HG02884 (cell line): Measurements from ENCODE around the gene CMIP.
"Not testable (repeated sequence)": the region's sequence is repeated elsewhere in the genome, so short reads cannot be mapped to it uniquely, and the experiment has no call there.

Experiments used
- ATAC-seq: cut with Tn5 transposase; IDR thresholded peaks from one replicate; pipeline ENCODE4 v1.9.1; 2021; ENCODE audit warnings: mild to moderate bottlenecking, moderate library complexity; ENCODE audit not compliant: unreplicated experiment

Gene CMIP

DNA sequence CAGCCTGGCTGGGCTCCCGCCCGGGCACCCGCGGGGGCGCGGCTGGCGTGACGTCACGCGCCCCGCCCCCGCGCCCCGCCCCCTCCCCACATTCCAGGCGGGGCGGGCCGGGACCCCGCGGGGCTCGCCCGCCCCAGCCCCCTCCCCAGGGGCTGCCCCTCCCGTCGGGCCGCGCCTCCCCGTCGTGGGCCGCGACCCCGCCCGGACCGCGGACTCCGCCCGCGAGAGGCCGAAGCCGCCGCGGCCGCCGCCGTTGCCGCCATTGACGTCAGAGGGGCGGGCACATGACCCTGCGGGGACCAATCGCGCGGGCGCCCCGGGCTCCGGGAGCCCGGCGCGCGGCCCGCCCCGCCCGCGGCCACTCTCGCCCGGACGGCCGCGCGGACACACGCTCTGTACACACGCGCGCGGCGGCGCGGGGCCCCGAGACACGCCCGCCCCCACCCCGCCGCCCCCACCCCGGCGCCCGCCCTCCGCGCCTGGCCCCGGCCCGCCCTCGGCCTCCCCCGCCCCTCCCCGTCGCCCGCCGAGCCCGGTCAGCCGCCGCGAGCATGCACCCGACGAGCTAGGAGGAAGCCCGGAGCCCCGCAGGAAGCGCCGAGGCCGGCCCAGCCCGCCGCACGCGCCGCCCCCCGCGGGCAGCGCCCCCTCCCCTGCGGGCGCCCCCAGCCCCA is at the start of gene CMIP:
Gene CMIP, plus strand, starts transcription at position 361 of the 674 bp plus-strand sequence.
- peak; percentile 84 for ATAC-seq

DNA sequence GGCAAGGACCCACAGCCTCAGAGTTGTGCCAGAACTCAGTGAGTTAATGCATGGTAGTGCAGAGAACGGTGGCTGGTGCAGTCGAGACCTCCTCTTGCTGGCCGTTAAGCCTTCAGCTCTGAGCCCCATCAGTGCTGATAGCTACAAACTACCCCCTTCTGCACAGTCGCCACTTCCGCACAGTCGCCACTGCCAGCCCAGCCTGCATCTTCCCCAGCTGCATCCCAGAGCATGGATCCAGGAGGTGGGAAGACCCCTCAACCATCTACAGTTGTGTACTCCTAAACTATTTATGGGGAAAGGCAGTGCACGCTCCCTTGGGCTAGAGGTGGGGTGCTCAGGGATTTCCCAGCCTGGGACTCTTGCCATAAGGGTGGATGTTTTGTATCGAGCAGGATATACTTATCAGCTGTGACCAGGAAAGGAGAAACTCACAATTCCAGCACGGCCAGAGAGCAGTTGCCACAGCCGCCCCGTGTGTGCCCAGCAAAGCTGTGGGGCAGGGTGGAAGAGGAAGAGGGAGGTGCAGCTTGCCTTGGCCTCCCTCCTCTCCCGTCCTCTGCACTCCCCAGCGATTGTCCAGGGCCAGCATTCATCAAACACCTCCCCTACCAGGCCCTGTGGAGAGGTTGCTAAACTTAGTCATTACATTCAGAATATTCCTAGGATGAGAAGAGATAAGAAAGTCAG is 49.5 kb upstream of the CMIP start:
- no peak for ATAC-seq

DNA sequence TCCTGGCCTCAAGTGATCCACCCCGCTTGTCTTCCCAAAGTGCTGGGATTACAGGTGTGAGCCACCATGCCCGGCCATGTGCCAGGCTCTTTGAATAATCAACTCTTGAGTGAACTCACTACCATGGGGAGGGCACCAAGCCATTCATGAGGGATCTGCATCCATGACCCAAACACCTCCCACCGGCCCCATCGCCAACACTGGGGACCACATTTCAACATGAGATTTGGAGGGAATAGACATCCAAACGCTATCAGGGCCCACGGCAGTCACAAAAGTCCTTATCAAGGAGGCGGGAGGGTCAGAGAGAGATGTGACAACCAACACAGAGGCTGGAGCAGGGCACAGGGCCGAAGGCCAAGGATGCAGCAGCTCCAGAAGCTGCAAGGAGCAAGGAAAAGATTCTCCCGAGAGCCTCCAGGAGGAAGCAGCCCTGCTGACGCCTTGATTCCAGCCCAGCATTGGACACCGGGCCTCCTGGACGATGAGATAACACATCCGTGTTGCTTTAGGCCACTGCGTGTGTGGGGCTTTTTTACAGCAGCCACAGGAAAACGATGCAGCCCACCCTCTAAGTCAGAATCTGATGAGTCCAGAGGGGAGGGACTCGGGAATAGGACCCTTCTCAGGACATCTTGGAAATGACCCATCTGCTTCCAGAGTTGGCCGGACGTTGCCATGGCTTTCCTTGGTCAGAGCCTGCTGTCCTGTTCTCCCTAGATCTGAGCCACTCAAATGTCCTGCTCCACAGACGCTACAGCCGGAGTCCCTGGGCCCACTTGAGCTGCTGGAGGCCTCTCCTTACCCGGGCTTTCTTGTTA is 47.3 kb upstream of the CMIP start:
- ATAC-seq, result no peak

DNA sequence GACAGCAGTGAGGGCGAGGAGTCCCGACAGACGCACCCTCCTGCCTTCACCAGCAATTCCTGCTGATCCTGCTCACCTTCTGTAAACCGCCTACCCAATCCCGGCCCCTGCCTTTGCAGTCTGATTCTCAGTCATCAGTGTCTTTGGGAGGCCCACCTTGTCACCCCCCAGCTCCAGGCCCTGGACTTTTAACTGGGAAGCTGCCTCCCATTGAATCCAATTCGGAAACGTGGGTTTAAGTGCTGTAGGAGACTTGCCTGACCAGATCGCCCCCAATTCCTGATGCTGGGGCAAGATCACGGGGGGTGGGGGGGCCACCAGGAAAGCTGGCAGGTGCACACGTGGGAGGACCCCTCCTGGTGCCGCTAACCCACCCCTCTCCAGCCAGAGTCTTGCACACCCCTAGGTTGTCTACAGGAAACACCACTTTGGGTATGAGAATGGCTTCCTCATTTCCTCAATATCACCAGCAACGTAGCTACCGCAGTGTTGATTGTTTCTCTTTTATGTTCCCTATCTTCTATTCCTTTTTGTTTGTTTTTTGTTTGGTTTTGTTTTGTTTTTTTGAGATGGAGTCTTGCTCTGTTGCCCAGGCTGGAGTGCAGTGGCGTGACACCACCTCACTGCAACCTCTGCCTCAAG is 46.6 kb upstream of the CMIP start:
- ATAC-seq, result no peak

- no peak for ATAC-seq
Observed at GRCh38 chr16:81399909-81400308, 44.7 kb upstream of the CMIP start.

DNA sequence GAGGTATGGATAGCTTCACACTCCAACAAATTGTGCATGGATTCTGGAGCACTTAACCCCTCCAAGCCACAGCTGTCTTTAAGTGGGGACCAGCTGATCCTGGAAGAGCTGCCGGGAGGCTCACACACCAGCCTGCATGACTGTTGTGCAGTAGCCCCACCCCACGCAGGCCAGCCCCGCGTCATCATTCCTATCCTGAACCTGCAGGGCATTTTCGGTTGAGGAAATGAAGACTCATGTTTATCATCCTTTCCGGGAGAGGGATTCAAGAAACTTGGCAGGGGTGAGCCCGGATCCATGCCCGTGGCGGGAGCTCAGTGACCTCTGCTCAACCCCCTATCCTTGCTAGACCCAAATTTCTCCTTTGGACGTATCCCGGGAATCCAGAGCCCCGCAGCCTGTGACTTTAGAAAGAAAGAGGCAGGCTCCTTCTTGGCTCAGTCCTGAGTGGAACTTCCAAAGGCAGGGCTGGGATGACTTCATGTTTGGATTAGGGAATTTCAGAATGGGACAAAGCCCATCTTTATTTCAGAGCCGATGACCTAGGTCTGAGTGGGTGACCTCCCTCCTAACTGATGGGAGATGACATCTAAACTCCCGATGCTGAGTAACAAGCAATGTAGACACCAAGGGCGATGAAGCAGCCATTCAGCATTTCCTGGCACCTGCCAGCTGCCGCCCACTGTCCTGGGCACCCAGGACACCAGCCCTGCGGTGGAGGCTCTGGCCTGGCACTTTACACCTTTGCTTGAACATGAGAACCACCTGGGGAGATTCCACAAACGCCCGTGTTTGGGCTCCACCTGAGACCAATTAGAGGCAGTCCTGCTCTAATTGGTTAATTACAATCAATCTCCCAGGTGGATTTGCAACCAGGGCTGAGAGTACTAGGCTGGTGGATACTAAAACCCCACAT is 43.3 kb upstream of the CMIP start:
- no peak for ATAC-seq

GRCh38 chr16:81403208-81403600 is 41.4 kb upstream of the CMIP start:
- ATAC-seq, result no peak

GRCh38 chr16:81403601-81404391 is 40.8 kb upstream of the CMIP start:
- ATAC-seq, result peak; percentile 57

GRCh38 chr16:81405002-81405401 is 39.6 kb upstream of the CMIP start:
- ATAC-seq, result not testable (repeated sequence)

DNA sequence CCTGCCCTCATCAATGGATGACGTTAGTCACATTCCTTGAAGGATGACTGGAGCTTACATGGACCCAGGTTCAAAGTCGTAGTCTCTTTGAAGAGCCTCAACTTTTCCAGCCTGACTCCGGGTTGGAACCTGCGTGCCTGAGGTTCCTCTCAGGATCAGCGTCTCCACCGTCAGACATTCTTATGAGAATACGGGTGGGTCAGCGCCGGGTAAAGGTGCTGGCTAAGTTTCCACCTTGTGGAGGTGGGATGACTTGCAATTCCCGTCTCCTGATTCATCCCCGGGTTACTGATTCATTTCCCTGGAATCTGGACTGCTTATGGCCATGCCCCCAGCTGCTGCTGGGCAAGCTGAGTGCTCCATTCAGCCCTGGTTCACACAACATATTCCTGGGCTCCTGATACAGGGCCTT is 38.9 kb upstream of the CMIP start:
- no peak for ATAC-seq

DNA sequence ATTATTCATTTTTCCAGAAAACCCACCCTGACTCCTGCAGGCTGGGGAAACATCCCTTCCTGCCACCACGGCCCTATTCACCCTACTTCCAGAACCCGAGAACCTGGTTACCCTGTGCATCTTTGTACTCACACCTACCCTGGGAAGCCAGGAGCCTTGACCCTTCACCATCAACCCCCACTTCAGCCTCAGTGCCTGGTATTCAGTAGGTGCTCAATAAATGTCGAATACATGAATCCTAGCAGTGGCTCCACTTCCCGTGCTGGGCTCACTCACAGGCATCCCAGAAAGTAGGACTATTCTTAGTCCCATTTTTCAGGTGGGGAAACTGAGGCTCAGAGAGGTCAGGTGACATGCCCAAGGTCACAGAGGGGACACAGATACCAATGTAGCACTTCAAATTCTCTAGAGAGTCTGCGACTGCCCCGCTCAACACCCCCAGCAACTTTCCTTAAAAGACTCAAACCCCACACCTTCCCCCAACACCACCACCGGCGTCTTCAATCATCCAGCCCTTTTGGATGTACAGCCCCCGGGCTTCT is 36.1 kb upstream of the CMIP start:
- no peak for ATAC-seq

- ATAC-seq, result no peak
Observed at GRCh38 chr16:81409016-81409556, 35.5 kb upstream of the CMIP start.

DNA sequence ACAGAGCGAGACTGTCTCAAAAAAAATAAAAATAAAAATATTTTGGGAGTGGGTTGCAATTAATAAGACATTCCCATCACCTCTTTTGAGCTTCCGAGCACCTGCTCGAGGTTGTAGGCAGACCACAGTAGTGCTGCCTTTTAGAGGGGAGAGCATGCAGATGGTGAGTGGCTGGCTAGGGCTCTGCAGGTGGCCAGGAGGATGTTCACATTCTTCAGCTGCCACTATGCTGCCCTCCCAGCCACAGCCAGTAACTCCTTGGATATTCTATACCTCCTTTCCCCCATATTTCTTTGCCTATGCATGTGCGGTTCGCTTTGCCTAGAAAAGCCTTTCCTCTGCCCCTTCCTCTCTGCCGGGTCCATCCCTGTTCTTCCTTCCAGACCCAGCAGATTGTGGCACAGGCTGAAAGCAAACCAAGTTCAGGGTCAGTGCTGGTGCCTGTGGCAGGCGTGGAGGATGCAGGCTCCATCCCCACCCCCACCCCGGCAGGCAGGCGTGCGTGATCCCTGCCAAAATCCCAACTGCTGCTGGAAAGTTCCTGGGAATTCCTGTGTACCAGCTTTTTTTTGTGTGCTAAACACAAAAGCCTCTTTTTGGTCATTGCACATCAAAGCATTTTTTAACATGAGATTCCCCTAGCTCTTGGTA is 33.8 kb upstream of the CMIP start:
- no peak for ATAC-seq

GRCh38 chr16:81413245-81413990 is 31.2 kb upstream of the CMIP start:
- ATAC-seq, result no peak

DNA sequence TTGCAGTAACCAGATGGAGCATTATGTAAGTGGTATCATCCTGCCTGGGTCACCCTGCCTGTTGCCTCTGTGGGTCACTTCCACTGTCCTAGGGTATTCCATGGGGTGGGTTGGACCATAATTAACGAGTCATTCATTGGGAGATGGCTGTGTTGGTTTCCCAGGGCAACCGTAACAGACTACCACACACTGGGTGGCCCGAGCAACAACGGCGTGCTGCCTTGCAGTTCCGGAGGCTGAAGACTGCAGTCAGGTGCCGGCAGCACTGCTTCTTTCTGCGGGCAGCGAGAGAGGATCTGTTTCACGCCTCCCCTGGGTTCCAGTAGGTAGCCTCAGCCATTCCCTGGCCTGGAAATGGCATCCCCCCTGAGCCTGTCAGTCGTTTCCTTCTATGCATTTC is 28.9 kb upstream of the CMIP start:
- ATAC-seq, result no peak

GRCh38 chr16:81416749-81417148 is 27.9 kb upstream of the CMIP start:
- no peak for ATAC-seq

GRCh38 chr16:81417210-81417609 is 27.4 kb upstream of the CMIP start:
- no peak for ATAC-seq

GRCh38 chr16:81419806-81420205 is 24.8 kb upstream of the CMIP start:
- ATAC-seq, result no peak
